SK-N-SH (cell line): Measurements from ENCODE around the gene ST6GALNAC1. TPM values are rescaled to one million over a fixed set of nuclear protein-coding genes. Genes with fewer than 3 reads are reported as not detected.

ENCODE experiments used
- CTCF ChIA-PET: fragments of 300-600, 350-600 bp; formaldehyde crosslinking; extraction: SDS; loops from one replicate; lab custom pipeline; 2021; lab: Yijun Ruan, JAX
- POLR2A ChIA-PET: fragments of 350-600 bp; sonication (Branson Sonifier 250); formaldehyde crosslinking; extraction: SDS; loops from one replicate; lab custom pipeline; 2020; ENCODE audit warnings: antibody characterized with exemption, inconsistent platforms; lab: Yijun Ruan, JAX
- DNase-seq: peaks from one replicate; pipeline ENCODE4 v3.0.0; 2012
- H2AFZ ChIP-seq: fragments of 200-600 bp; sonication (generic); 2 replicates; pipeline ENCODE4 v1.8.1; 2016; ENCODE audit warnings: antibody characterized with exemption, mild to moderate bottlenecking, low read depth
- H3F3A ChIP-seq: fragments of 200-600 bp; sonication (generic); replicated peaks from 2 replicates; pipeline ENCODE3; 2016; ENCODE audit warnings: antibody characterized with exemption, mild to moderate bottlenecking; ENCODE audit not compliant: insufficient read depth
- H3K27ac ChIP-seq, 2 experiments: fragments of 200-500 bp in 1 of 2; fragments of 200-600 bp in 1 of 2; sonication (Bioruptor generic) in 1 of 2; sonication (generic), shearing (Covaris generic) in 1 of 2; 2 replicates each; pipeline versions ENCODE4 v1.5.1 to v1.6.1; 2014 to 2016; ENCODE audit warnings: low read depth in 2 of 2, inconsistent platforms in 1 of 2, low read length in 1 of 2, mild to moderate bottlenecking in 1 of 2, mixed read lengths in 1 of 2
- H3K27me3 ChIP-seq: fragments of 200-600 bp; sonication (generic), shearing (Covaris generic); 2 replicates; pipeline ENCODE4 v1.6.1; 2016; ENCODE audit warnings: mixed run types; ENCODE audit not compliant: insufficient read depth
- H3K36me3 ChIP-seq, 2 experiments: fragments of 200-500 bp in 1 of 2; fragments of 200-600 bp in 1 of 2; sonication (Bioruptor generic) in 1 of 2; sonication (generic) in 1 of 2; replicated peaks in 1 of 2; 2 replicates each; pipeline versions ENCODE3 to v1.5.1; 2014 to 2016; ENCODE audit warnings: low read length in 1 of 2, mild to moderate bottlenecking in 1 of 2; ENCODE audit not compliant: insufficient read depth in 2 of 2, control insufficient read depth in 1 of 2
- H3K4me1 ChIP-seq, 2 experiments: fragments of 200-500 bp in 1 of 2; fragments of 200-600 bp in 1 of 2; sonication (Bioruptor generic) in 1 of 2; sonication (generic), shearing (Covaris generic) in 1 of 2; 2 replicates each; pipeline versions ENCODE4 v1.5.1 to v1.6.1; 2014 to 2016; ENCODE audit warnings: low read depth in 1 of 2, low read length in 1 of 2, mixed run types in 1 of 2; ENCODE audit not compliant: insufficient read depth in 2 of 2, control insufficient read depth in 1 of 2
- H3K4me2 ChIP-seq: fragments of 200-600 bp; sonication (generic), shearing (Covaris generic); 2 replicates; pipeline ENCODE4 v1.6.1; 2017; ENCODE audit warnings: mixed run types
- H3K4me3 ChIP-seq, 2 experiments: fragments of 200-500 bp in 1 of 2; fragments of 200-600 bp in 1 of 2; sonication (Bioruptor generic) in 1 of 2; sonication (generic), shearing (Covaris generic) in 1 of 2; 2 replicates each; pipeline versions ENCODE4 v1.5.1 to v1.8.1; 2014 to 2016; ENCODE audit warnings: low read depth in 2 of 2, inconsistent platforms in 1 of 2, low read length in 1 of 2, mild to moderate bottlenecking in 1 of 2, mixed read lengths in 1 of 2, moderate library complexity in 1 of 2
- H3K79me2 ChIP-seq: fragments of 200-600 bp; sonication (generic); 2 replicates; pipeline ENCODE4 v1.8.1; 2017; ENCODE audit warnings: mild to moderate bottlenecking; ENCODE audit not compliant: insufficient read depth
- H3K9ac ChIP-seq: fragments of 200-600 bp; sonication (generic); 2 replicates; pipeline ENCODE4 v1.6.1; 2017; ENCODE audit warnings: mixed run types
- H3K9me2 ChIP-seq: fragments of 200-600 bp; sonication (generic); 2 replicates; pipeline ENCODE4 v1.6.1; 2017; ENCODE audit warnings: mixed run types
- H3K9me3 ChIP-seq: fragments of 200-600 bp; sonication (generic); 2 replicates; pipeline ENCODE4 v1.6.1; 2017; ENCODE audit warnings: mixed run types, mild to moderate bottlenecking, moderate library complexity
- H4K20me1 ChIP-seq: fragments of 200-600 bp; sonication (generic); 2 replicates; pipeline ENCODE4 v1.6.1; 2017; ENCODE audit warnings: mild to moderate bottlenecking, mixed run types; ENCODE audit not compliant: insufficient read depth
- ELF1 ChIP-seq: IDR thresholded peaks from 2 replicates; pipeline ENCODE4 v1.4.0; 2012
- FOSL2 ChIP-seq: IDR thresholded peaks from 2 replicates; pipeline ENCODE4 v1.4.0; 2012; ENCODE audit warnings: low read depth, mild to moderate bottlenecking, moderate library complexity, borderline replicate concordance
- GABPA ChIP-seq: IDR thresholded peaks from 2 replicates; pipeline ENCODE4 v1.4.0; 2012; ENCODE audit warnings: low read depth, mild to moderate bottlenecking
- GATA2 ChIP-seq: sonication (generic); formaldehyde crosslinking; IDR thresholded peaks from 2 replicates; pipeline ENCODE4 v1.5.0; 2020; ENCODE audit warnings: mild to moderate bottlenecking, missing genetic modification reagents
- POLR2AphosphoS5 ChIP-seq: IDR thresholded peaks from 2 replicates; pipeline ENCODE4 v1.6.1; 2012; ENCODE audit warnings: low read depth, low read length
- TAF1 ChIP-seq: IDR thresholded peaks from 2 replicates; pipeline ENCODE4 v1.6.1; 2012; ENCODE audit warnings: low read depth, mild to moderate bottlenecking, low read length, moderate library complexity, borderline replicate concordance
- ZBTB33 ChIP-seq: IDR thresholded peaks from 2 replicates; pipeline ENCODE4 v1.4.0; 2012; ENCODE audit warnings: low read depth, borderline replicate concordance
- WGBS: methylation state at CpG from one replicate; pipeline ENCODE4 v1.1.6; 2017; ENCODE audit warnings: low lambda C conversion rate; 5-methylcytosine and 5-hydroxymethylcytosine counted together
- polyA plus RNA-seq, 3 experiments: library from polyadenylated mRNA; depleted of rRNA; stranded (reverse); fragments of >200 nt; gene quantifications; 2 replicates each; pipeline ENCODE4 v1.2.3, GENCODE V29; 2012
- TF ChIP-seq, protein P1 (sequence below): fragments of 150-350 bp; IDR thresholded peaks from 2 replicates; pipeline ENCODE4 v1.6.1; 2016; ENCODE audit warnings: mild to moderate bottlenecking, low read depth, low read length
- TF ChIP-seq, protein P2 (sequence below): IDR thresholded peaks from 2 replicates; pipeline ENCODE4 v1.4.0; 2012; ENCODE audit warnings: low read depth
- TF ChIP-seq, protein P3 (sequence below): IDR thresholded peaks from 2 replicates; pipeline ENCODE4 v1.4.0; 2012; ENCODE audit warnings: low read depth, borderline replicate concordance

Gene ST6GALNAC1
- polyA plus RNA-seq, 1 of the 3 experiments (the other 2 are of a cell fraction): not detected

DNA sequence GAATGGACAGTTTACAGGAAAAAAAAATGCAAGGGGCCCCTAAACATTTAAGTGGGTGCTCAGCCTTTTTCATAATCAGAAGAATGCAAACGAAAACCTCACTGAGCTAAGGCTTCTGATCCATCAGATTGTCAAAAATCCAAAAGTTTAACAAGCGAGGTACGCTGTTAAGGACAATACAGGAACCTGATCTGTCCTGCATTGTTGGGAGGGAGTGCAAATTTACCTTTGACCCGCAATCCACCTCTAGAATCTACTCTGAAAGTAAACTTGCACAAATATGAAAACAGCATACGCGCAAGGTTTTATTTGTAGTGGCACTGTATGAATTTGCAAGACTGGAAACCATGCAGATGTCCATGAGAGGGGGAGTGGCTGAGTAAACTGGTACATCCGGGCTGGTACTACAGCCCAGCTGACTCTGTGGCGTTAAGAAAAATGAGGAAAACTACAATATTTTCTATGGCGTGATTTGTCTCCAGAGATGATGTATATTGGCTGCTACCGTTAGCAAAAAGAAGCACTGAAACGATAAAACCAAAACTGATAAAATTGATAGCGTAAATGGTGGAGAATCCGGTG is 28.8 kb upstream of the ST6GALNAC1 start:
- Histone ChIP-seq H3K36me3 (peaks cover 5 to 9% of the 10 kb centered on the region in 2 experiments), H4K20me1 (no peaks in the 10 kb centered on the region), H3K79me2 (no peaks in the 10 kb centered on the region), H3F3A (peaks cover 12% of the 10 kb centered on the region), H3K27me3 (no peaks in the 10 kb centered on the region), H3K9me2 (no peaks in the 10 kb centered on the region), H3K9ac (peak overlapping the region; percentile 76), H3K4me1 (peaks cover 0 to 33% of the 10 kb centered on the region in 2 experiments; a peak in 2 of 4 replicates), H2AFZ (peak overlapping the region; percentile 77), H3K27ac (peak overlapping the region; percentile 59 to 94; a peak in 3 of 4 replicates), H3K4me2 (peak overlapping the region; percentile 77), H3K4me3 (peak overlapping the region; percentile 69 to 70), H3K9me3 (no peaks in the 10 kb centered on the region)
- ChIA-PET POLR2A (interaction anchor here (0.6 to 1.6 kb wide), 7 partner anchors 9 to 637 kb away, joined by 3 to 11 read pairs (median 4); no protein-coding TSS in a partner anchor), CTCF (interaction anchor here (0.7 to 4.2 kb wide), 13 partner anchors 9 to 149 kb away, joined by 3 to 42 read pairs (median 5); no protein-coding TSS in a partner anchor)
- WGBS: 53% methylated on average over 13 of the region's 13 CpGs
- TF ChIP-seq GABPA (no peak), ELF1 (0 out of 2 replicates have a peak, but pooled peaks have one; percentile 23)
- no peak for DNase-seq

DNA sequence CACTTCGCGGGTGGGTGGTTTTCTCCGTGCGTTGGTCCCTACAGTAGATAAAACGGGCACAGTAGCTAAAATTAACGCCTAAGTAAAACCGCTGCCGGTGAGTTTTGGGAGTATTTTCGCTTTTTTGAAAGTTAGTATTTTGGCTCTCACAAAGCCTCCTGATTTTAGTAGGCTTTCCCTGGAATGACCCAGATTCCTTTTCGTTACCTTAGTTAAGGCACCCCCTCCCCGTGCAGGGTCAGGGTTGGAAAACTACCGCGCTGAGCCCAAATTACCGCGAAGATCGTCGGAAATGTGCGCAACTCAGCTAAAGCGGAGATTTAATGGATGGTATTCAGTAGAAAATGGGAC is 28.3 kb upstream of the ST6GALNAC1 start:
- POLR2A ChIA-PET: interaction anchor here (0.6 to 1.6 kb wide), 8 partner anchors 10 to 636 kb away, joined by 3 to 11 read pairs (median 4); no protein-coding TSS in a partner anchor
- no peak for DNase-seq
- CTCF ChIA-PET: interaction anchor here (0.7 to 4.2 kb wide), 13 partner anchors 9 to 148 kb away, joined by 3 to 42 read pairs (median 5); no protein-coding TSS in a partner anchor
- Histone ChIP-seq H3K9me2 (no peaks in the 10 kb centered on the region), H3K79me2 (no peaks in the 10 kb centered on the region), H3K4me2 (peak overlapping the region; percentile 77), H3K27me3 (no peaks in the 10 kb centered on the region), H4K20me1 (no peaks in the 10 kb centered on the region), H3K27ac (peak overlapping the region; percentile 59 to 94; a peak in 3 of 4 replicates), H3K36me3 (peaks cover 3 to 9% of the 10 kb centered on the region in 2 experiments), H3F3A (peaks cover 12% of the 10 kb centered on the region), H3K4me1 (peaks cover 0 to 33% of the 10 kb centered on the region in 2 experiments; a peak in 2 of 4 replicates), H3K9ac (peak overlapping the region; percentile 76), H3K9me3 (no peaks in the 10 kb centered on the region), H3K4me3 (peak overlapping the region; percentile 69 to 70), H2AFZ (peak overlapping the region; percentile 77)
- TF ChIP-seq, protein P1, sequence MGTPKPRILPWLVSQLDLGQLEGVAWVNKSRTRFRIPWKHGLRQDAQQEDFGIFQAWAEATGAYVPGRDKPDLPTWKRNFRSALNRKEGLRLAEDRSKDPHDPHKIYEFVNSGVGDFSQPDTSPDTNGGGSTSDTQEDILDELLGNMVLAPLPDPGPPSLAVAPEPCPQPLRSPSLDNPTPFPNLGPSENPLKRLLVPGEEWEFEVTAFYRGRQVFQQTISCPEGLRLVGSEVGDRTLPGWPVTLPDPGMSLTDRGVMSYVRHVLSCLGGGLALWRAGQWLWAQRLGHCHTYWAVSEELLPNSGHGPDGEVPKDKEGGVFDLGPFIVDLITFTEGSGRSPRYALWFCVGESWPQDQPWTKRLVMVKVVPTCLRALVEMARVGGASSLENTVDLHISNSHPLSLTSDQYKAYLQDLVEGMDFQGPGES: no peak
- TF ChIP-seq, protein P2, sequence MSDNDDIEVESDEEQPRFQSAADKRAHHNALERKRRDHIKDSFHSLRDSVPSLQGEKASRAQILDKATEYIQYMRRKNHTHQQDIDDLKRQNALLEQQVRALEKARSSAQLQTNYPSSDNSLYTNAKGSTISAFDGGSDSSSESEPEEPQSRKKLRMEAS: peak; percentile 25
- TF ChIP-seq, protein P3, sequence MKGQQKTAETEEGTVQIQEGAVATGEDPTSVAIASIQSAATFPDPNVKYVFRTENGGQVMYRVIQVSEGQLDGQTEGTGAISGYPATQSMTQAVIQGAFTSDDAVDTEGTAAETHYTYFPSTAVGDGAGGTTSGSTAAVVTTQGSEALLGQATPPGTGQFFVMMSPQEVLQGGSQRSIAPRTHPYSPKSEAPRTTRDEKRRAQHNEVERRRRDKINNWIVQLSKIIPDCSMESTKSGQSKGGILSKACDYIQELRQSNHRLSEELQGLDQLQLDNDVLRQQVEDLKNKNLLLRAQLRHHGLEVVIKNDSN: no peak
- TF ChIP-seq POLR2AphosphoS5 (peak; percentile 97), GATA2 (no peak), ZBTB33 (no peak), FOSL2 (peak; percentile 8; the same call in 1 of the 2 replicates), TAF1 (peak; percentile 79)
- WGBS: 1% methylated on average over 19 of the region's 19 CpGs
